Suppressor macrophage (primary cell): ENCODE data around the gene NLRP9.
"Not testable (repeated sequence)": the region's sequence is repeated elsewhere in the genome, so short reads cannot be mapped to it uniquely, and the experiment has no call there.

Experiments
- DNase-seq, 4 experiments: peaks; one replicate each; pipeline ENCODE4 v3.0.0-alpha.2; 2020 to 2022
- total RNA-seq, 17 experiments: gene quantifications; one replicate each; lab custom pipeline; 2026; ENCODE audit warnings: mixed read lengths in 6 of 17, inconsistent platforms in 3 of 17; lab: John Stamatoyannopoulos, UW

Gene NLRP9
- 0 to 1.3 (median 0) reads per million in 17 experiments for total RNA-seq

- DNase-seq = no peak
These were observed at the start of gene NLRP9 for GRCh38 chr19:55738302-55738701. TSS of gene NLRP9 (minus strand) at chr19:55738402. CDS start at chr19:55738374, 28 bp downstream.

- DNase-seq = no peak
These were observed 42.9 kb upstream of the NLRP9 start for GRCh38 chr19:55781112-55781511.

- no peak for DNase-seq
These were observed 40.1 kb upstream of the NLRP9 start for GRCh38 chr19:55778331-55778730.

- no peak for DNase-seq
These were observed 39.3 kb upstream of the NLRP9 start for GRCh38 chr19:55777528-55777927.

GRCh38 chr19:55769632-55770031 lies 31.4 kb upstream of the NLRP9 start:
- DNase-seq = not testable (repeated sequence)

GRCh38 chr19:55768818-55769217 lies 30.6 kb upstream of the NLRP9 start, which contains the start of gene RFPL4AL1:
TSS of gene RFPL4AL1 (plus strand) at chr19:55769118. CDS start at chr19:55771805, 2,687 bp downstream.
- DNase-seq = not testable (repeated sequence)

- DNase-seq = peak in 2 of 4 experiments; percentile 1 to 13
These were observed 28.3 kb upstream of the NLRP9 start for GRCh38 chr19:55766466-55766865.

GRCh38 chr19:55758797-55759196 lies 20.6 kb upstream of the NLRP9 start, which contains the start of gene RFPL4A:
TSS of gene RFPL4A (plus strand) at chr19:55759097. CDS start at chr19:55761801, 2,704 bp downstream.
- DNase-seq = not testable (repeated sequence)

GRCh38 chr19:55756808-55757207 lies 18.6 kb upstream of the NLRP9 start:
- DNase-seq = not testable (repeated sequence)

- DNase-seq = no peak
These were observed 15.2 kb upstream of the NLRP9 start for GRCh38 chr19:55753401-55753800.

GRCh38 chr19:55750715-55751114 lies 12.5 kb upstream of the NLRP9 start:
- no peak for DNase-seq

GRCh38 chr19:55730378-55730777 lies 7.8 kb downstream of the NLRP9 start:
- not testable (repeated sequence) for DNase-seq

GRCh38 chr19:55723491-55723890 lies 14.7 kb downstream of the NLRP9 start:
- no peak for DNase-seq

GRCh38 chr19:55720801-55721200 lies 17.4 kb downstream of the NLRP9 start:
- DNase-seq = no peak

GRCh38 chr19:55720214-55720746 lies 17.9 kb downstream of the NLRP9 start:
- no peak for DNase-seq

GRCh38 chr19:55717879-55718711 lies 20.1 kb downstream of the NLRP9 start:
- DNase-seq = not testable (repeated sequence)

- no peak for DNase-seq
These were observed 21.0 kb downstream of the NLRP9 start for GRCh38 chr19:55717251-55717650.

- no peak for DNase-seq
These were observed 21.7 kb downstream of the NLRP9 start for GRCh38 chr19:55716531-55716930.

- no peak for DNase-seq
These were observed 25.2 kb downstream of the NLRP9 start for GRCh38 chr19:55712804-55713631.

GRCh38 chr19:55711719-55712118 lies 26.5 kb downstream of the NLRP9 start:
- no peak for DNase-seq

- no peak for DNase-seq
These were observed 32.2 kb downstream of the NLRP9 start for GRCh38 chr19:55705972-55706371.

- no peak for DNase-seq
These were observed 33.5 kb downstream of the NLRP9 start for GRCh38 chr19:55704494-55705245.
